KG1 (cell line): ENCODE results near the gene EEF1G.
"Not testable (repeated sequence)": the region's sequence is repeated elsewhere in the genome, so short reads cannot be mapped to it uniquely, and the experiment has no call there.

Experiments used
- DNase-seq: peaks from one replicate; lab custom pipeline; 2025; lab: John Stamatoyannopoulos, UW

Gene EEF1G

DNA sequence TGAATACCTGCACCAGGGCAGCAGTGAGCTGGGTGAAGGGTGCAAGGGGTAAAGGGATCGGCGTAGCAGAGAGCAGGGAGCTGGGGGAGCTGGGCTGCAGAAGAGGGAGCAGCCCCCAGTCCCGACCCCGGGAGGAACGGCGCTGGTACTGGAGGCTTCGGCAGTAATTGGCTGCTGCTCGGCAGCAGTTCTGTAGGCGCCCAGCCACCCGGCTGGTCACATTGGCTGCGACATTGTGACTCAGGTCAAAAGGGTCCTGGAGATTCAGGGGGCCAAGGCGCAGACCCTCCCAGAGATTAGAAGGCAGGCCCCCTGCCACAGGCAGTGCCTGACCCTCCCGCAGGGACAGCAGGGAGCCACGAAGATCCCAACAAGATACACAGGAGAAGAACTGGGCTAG, 2.1 kb upstream of the EEF1G start:
- DNase-seq, result no peak

GRCh38 chr11:62575156-62575555, 1.5 kb upstream of the EEF1G start:
- DNase-seq, result no peak

GRCh38 chr11:62574363-62575071, 826 bp upstream of the EEF1G start:
- DNase-seq, result no peak

- no peak for DNase-seq
Measured at GRCh38 chr11:62573006-62573591, 592 bp downstream of the EEF1G start.

- DNase-seq, result no peak
Measured at GRCh38 chr11:62572431-62572830, 1.3 kb downstream of the EEF1G start.

DNA sequence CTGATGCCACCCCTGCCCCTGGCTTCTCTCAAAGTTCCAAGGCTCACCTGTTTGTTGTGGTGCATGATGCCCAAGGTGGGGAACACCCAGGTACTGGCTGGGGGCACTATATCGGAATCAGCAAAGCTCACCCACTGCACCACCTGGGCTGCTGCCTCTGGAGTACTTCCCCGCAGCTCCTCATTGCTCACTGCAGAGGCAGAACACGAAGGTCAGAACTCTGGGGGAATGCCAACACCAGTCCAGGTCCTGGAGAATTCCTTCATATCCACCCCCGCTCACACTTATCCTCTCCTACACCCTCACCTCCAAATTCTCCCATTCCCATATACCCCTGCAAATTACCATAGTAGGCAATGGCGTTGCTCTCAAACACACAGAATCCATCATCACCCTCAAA, 2.2 kb downstream of the EEF1G start:
- DNase-seq, result not testable (repeated sequence)

GRCh38 chr11:62570903-62571302, 2.8 kb downstream of the EEF1G start:
- DNase-seq, result not testable (repeated sequence)

DNA sequence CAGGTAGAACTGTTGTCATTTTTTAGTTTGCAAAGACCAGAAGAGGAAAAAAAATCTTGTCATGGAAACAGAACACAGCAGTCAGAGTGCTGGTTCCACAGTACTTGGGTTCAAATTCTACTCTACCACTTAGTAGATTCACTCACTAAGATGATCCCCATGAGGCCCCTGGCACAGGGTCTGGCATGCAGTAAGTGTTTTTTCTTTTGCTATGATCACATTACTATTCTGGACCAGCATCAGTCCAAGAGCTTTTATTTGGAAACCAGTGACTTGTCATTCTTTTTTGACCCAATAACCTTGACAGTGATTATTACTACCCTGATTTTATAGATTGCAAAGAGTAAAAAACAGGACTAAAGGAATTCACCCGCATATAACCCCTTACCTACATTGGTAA, 4.1 kb downstream of the EEF1G start:
- no peak for DNase-seq

GRCh38 chr11:62567018-62567633, 6.6 kb downstream of the EEF1G start:
- no peak for DNase-seq

GRCh38 chr11:62566247-62566646, 7.4 kb downstream of the EEF1G start:
- DNase-seq, result no peak

GRCh38 chr11:62565100-62565802, 8.4 kb downstream of the EEF1G start:
- DNase-seq, result no peak

DNA sequence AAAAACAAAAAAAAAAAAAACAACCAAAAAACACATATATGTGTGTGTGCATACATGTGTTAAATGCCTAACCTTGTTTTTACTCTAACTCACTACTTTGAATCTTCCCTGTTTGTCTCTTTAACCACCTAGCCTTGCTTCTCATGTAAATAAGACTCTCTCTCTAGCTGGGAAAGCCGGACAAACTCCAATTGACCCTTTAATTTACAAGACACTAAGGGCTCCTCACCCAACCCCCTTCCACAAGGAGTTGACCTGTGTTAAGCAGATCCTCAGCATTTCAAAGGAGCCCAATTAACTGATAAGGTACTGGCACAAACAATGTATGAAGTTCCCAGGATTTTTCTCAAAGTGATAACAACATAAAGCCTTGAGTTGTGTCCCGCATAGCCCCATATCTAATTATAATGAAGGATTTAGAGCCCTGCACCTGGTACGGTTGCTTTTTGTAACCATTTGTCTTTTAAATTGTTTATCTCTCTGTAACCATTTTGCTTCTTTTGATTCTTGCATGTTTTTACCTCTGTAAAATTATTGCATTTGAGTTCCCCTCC, 11.9 kb downstream of the EEF1G start:
- DNase-seq, result not testable (repeated sequence)

DNA sequence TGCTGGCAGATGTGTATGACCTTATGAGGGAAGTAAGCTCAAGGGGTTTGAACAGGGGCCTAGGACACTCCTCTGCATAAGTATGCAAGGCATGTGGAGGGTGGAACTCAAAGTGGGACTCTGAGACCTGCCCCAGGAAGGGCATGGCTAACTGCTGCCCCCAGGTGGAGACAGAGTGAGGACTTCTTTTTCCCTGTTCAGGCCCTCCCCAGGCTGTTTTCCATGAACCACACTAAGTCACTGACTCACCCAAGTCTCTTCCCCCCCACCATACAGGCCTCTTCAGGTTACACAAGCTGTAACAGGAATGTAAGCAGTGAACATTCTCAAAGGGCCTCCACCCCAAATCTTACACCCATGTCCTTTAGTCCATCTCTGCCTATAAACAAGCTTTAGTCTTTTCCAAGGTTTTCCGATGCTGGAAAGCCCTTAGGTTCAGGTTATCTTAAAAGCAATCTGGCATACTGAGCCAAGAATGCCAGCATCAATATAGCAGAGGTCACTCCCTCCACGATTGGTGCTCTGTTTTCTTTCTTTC, 13.1 kb downstream of the EEF1G start:
- DNase-seq, result peak; percentile 51

DNA sequence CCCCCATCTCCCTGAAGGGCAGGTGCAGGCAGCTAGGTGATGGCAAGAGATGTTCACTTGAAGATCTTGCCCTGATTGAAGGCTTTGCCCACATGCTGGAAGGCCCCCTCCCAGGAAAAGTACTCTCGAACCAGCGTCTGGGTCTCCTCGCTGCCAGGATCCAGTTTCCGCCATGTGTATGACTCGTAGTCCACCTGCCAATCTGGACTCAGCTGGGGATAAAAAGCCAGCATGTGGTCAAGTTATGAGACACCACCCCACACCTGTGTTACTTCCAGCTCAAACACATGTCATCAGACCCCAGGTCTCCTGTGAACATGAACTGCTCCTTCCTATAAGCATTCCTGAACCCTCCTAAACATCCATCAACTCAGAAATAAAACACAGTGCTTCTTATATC, 14.1 kb downstream of the EEF1G start:
- DNase-seq, result not testable (repeated sequence)

GRCh38 chr11:62559204-62559603, 14.5 kb downstream of the EEF1G start:
- DNase-seq, result no peak

GRCh38 chr11:62558669-62559068, 15.0 kb downstream of the EEF1G start:
- no peak for DNase-seq

DNA sequence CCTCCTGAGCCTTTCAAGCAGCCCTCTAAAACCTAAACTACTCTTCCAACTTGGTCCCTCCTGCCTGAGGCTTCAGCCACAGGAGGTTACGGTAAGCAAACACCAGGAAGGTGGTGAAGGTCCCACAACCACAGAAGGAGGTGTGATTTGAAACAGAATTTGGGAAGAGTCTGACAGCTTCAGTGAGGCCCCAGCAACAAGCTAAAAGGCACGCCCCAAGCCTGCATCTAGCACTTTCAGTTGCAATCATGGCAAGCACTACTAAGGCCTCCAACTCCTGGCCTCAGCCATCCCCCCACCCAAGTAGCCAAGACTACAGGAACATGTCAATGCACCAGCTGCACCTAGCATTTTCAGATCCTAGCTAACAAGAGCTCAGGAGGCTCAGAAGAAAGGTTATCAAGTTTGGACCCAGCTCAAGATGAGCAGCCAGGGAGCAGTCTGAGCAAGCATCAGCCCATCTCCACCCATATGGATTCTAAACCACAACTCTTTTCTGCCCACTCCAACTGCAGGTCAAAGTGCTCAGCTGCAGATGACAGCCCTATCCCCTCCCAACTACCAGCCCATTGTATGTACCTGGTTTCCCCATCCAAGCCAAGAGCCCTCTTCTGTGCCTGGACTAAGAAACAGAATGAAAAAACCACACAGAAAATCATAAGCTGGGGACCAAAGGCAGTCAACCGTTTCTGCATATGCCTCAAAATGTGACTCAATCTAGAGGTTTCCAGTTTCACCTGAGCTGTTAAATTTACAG, 16.6 kb downstream of the EEF1G start:
- peak; percentile 86 for DNase-seq

GRCh38 chr11:62556108-62556874, 17.4 kb downstream of the EEF1G start:
- DNase-seq, result peak; percentile 90

- DNase-seq, result peak; percentile 83
Measured at GRCh38 chr11:62555464-62556107, 18.1 kb downstream of the EEF1G start.
